Thyroid gland (tissue), 4 donors: ENCODE data around the gene MTLN. TPM values are rescaled to one million over a fixed set of nuclear protein-coding genes. Genes with fewer than 3 reads are reported as not detected.
"Not testable (repeated sequence)": the region's sequence is repeated elsewhere in the genome, so short reads cannot be mapped to it uniquely, and the experiment has no call there.

Experiments used
- DNase-seq, 2 donors: peaks; one replicate each; pipeline ENCODE4 v3.0.0-alpha.2; 2019
- H3K27ac ChIP-seq, 3 donors: fragments of 200-600 bp; sonication (generic); 1 replicate in 2 of 3; 2 replicates in 1 of 3; pipeline ENCODE4 v1.5.1; 2016 to 2019; ENCODE audit warnings: mild to moderate bottlenecking in 1 of 3, moderate library complexity in 1 of 3
- H3K27me3 ChIP-seq: fragments of 200-600 bp; sonication (generic); one replicate; pipeline ENCODE4 v1.5.1; 2019
- H3K36me3 ChIP-seq, 2 donors: fragments of 200-600 bp; sonication (generic); one replicate each; pipeline ENCODE4 v1.5.1; 2016 to 2019
- H3K4me1 ChIP-seq, 2 donors: fragments of 200-600 bp; sonication (generic); one replicate each; pipeline ENCODE4 v1.5.1; 2017 to 2019
- H3K4me3 ChIP-seq, 3 donors: fragments of 200-600 bp; sonication (generic); replicated peaks in 1 of 3; 1 replicate in 2 of 3; 2 replicates in 1 of 3; pipeline ENCODE4 v1.5.1; 2016; ENCODE audit warnings: mild to moderate bottlenecking in 1 of 3
- H3K9me3 ChIP-seq: fragments of 200-600 bp; sonication (generic); one replicate; pipeline ENCODE4 v1.5.1; 2017
- CTCF ChIP-seq, 6 experiments: fragments of 200-600 bp in 3 of 6; fragments of 450-650 bp in 3 of 6; sonication (generic) in 3 of 6; IDR thresholded peaks; one replicate each; pipeline ENCODE4 v1.5.1; 2016 to 2019; ENCODE audit warnings: antibody characterized with exemption in 6 of 6, mild to moderate bottlenecking in 2 of 6, inconsistent platforms in 1 of 6, moderate library complexity in 1 of 6
- POLR2A ChIP-seq, 2 donors: fragments of 450-650 bp; IDR thresholded peaks; one replicate each; pipeline ENCODE4 v1.6.1; 2017; ENCODE audit warnings: antibody characterized with exemption in 2 of 2, mild to moderate bottlenecking in 2 of 2, moderate library complexity in 1 of 2
- WGBS, 2 donors: methylation state at CpG; one replicate each; pipeline ENCODE4 v1.1.5; 2017; 5-methylcytosine and 5-hydroxymethylcytosine counted together
- intact Hi-C: fragments of 100-400 bp; cut with DNase I; formaldehyde crosslinking; loops from one replicate; pipeline ENCODE4 v1.15.1; 2023
- total RNA-seq, 4 donors: library from RNA; depleted of rRNA; stranded (reverse); fragments of >200 nt; gene quantifications; one replicate each; pipeline ENCODE4 v1.2.3, GENCODE V29; 2016

MTLN gene
- total RNA-seq, 4 donors from 2014 or later = 66.4 to 122 (median 94.8) TPM

GRCh38 chr2:110216199-110216598 lies 3.9 kb upstream of the MTLN start:
- Histone ChIP-seq H3K9me3 (no peaks in the 10 kb centered on the region), H3K27ac (no peak overlapping the region), H3K36me3 (no peaks in the 10 kb centered on the region), H3K4me3 (no peak overlapping the region), H3K4me1 (peaks cover 6 to 7% of the 10 kb centered on the region in 2 donors), H3K27me3 (no peaks in the 10 kb centered on the region)
- 51 to 65% methylated on average over 3 of the region's 3 CpGs for WGBS, 2 donors
- no peak for TF ChIP-seq POLR2A (IDR thresholded peaks at IDR 0.05)
- no peak for TF ChIP-seq CTCF (IDR thresholded peaks at IDR 0.05)
- DNase-seq = no peak
- intact Hi-C loops = no loop called here

- H3K4me3 ChIP-seq = no peak overlapping the region
- no peak overlapping the region for H3K27ac ChIP-seq
- no peaks in the 10 kb centered on the region for H3K27me3 ChIP-seq
- peaks cover 9 to 10% of the 10 kb centered on the region in 2 donors for H3K4me1 ChIP-seq
- TF ChIP-seq CTCF (IDR thresholded peaks at IDR 0.05) = no peak
- no peak for TF ChIP-seq POLR2A (IDR thresholded peaks at IDR 0.05)
- intact Hi-C loops = no loop called here
- no peaks in the 10 kb centered on the region for H3K9me3 ChIP-seq
- no peak for DNase-seq
- WGBS, 2 donors = 73 to 79% methylated on average over 4 of the region's 4 CpGs
- no peaks in the 10 kb centered on the region for H3K36me3 ChIP-seq
These were observed 3.3 kb upstream of the MTLN start for GRCh38 chr2:110215566-110216158.

GRCh38 chr2:110215091-110215490 lies 2.7 kb upstream of the MTLN start:
- 58 to 69% methylated on average over 2 of the region's 2 CpGs for WGBS, 2 donors
- TF ChIP-seq CTCF (IDR thresholded peaks at IDR 0.05) = no peak
- TF ChIP-seq POLR2A (IDR thresholded peaks at IDR 0.05) = no peak
- Histone ChIP-seq H3K4me1 (peaks cover 9 to 10% of the 10 kb centered on the region in 2 donors), H3K27me3 (no peaks in the 10 kb centered on the region), H3K4me3 (no peak overlapping the region), H3K27ac (no peak overlapping the region), H3K9me3 (no peaks in the 10 kb centered on the region), H3K36me3 (no peaks in the 10 kb centered on the region)
- DNase-seq = no peak
- intact Hi-C loops = no loop called here

GRCh38 chr2:110213522-110213921 lies 1.2 kb upstream of the MTLN start:
- H3K4me3 ChIP-seq, H3K36me3 ChIP-seq, DNase-seq, intact Hi-C loops, H3K9me3 ChIP-seq, H3K4me1 ChIP-seq, H3K27ac ChIP-seq, H3K27me3 ChIP-seq: not testable (repeated sequence)
- 56 to 82% methylated on average over 3 of the region's 3 CpGs for WGBS, 2 donors

- no peak for DNase-seq
- Histone ChIP-seq H3K4me3 (no peak overlapping the region), H3K9me3 (no peaks in the 10 kb centered on the region), H3K27me3 (no peaks in the 10 kb centered on the region), H3K4me1 (peaks cover under 1 to 7% of the 10 kb centered on the region in 2 donors), H3K27ac (no peak overlapping the region), H3K36me3 (no peaks in the 10 kb centered on the region)
- TF ChIP-seq CTCF (IDR thresholded peaks at IDR 0.05) (no peak), POLR2A (IDR thresholded peaks at IDR 0.05) (no peak)
- intact Hi-C loops = no loop called here
- WGBS, 2 donors = 72 to 74% methylated on average over 3 of the region's 3 CpGs
These were observed 6.5 kb downstream of the MTLN start for GRCh38 chr2:110205660-110206455.
